IgD-negative memory B cell (primary cell): Measurements from ENCODE around the gene SOCS1. TPM values are rescaled to one million over a fixed set of nuclear protein-coding genes. Genes with fewer than 3 reads are reported as not detected.
A peak's percentile ranks its signal among the peaks of the same experiment; 100 is the strongest.
"Not testable (repeated sequence)": the region's sequence is repeated elsewhere in the genome, so short reads cannot be mapped to it uniquely, and the experiment has no call there.

Experiments
- H3K27ac Mint-ChIP-seq, 3 donors: one replicate each; pipeline ENCODE4 v1.8.0; 2020 to 2022; ENCODE audit warnings: mild to moderate bottlenecking in 3 of 3, mixed read lengths in 3 of 3, moderate library complexity in 1 of 3
- H3K27me3 Mint-ChIP-seq: one replicate; pipeline ENCODE4 v1.8.0; 2021; ENCODE audit warnings: mixed read lengths
- H3K36me3 Mint-ChIP-seq: one replicate; pipeline ENCODE4 v1.8.0; 2020; ENCODE audit warnings: mild to moderate bottlenecking, mixed read lengths
- H3K4me1 Mint-ChIP-seq, 3 donors: one replicate each; pipeline ENCODE4 v1.8.0; 2020 to 2022; ENCODE audit warnings: mixed read lengths in 3 of 3, mild to moderate bottlenecking in 1 of 3
- H3K4me3 Mint-ChIP-seq, 4 donors: one replicate each; pipeline ENCODE4 v1.8.0; 2020 to 2022; ENCODE audit warnings: mild to moderate bottlenecking in 4 of 4, mixed read lengths in 4 of 4, moderate library complexity in 3 of 4
- H3K9me3 Mint-ChIP-seq, 3 donors: one replicate each; pipeline ENCODE4 v1.8.0; 2020 to 2021; ENCODE audit warnings: mixed read lengths in 3 of 3, mild to moderate bottlenecking in 1 of 3
- polyA plus RNA-seq: library from polyadenylated mRNA; unstranded; fragments of 300-500 nt; fragmentation: Illumina TruSeq; gene quantifications from one replicate; pipeline ENCODE4 v1.2.3, GENCODE V29; 2021

Gene SOCS1
- polyA plus RNA-seq, 1 donor from 2014 or later: 39.1 TPM

GRCh38 chr16:11292076-11292748 is 36.2 kb upstream of the SOCS1 start:
- Mint-ChIP-seq H3K27ac (no peak overlapping the region), H3K9me3 (no peaks in the 10 kb centered on the region), H3K4me1 (peaks cover 15 to 20% (median 18%) of the 10 kb centered on the region in 3 donors), H3K4me3 (peak overlapping the region in 1 of 4 donors; percentile 68), H3K36me3 (no peaks in the 10 kb centered on the region), H3K27me3 (peaks cover 20% of the 10 kb centered on the region)

GRCh38 chr16:11291091-11291703 is 35.2 kb upstream of the SOCS1 start:
- Mint-ChIP-seq H3K27ac (no peak overlapping the region), H3K36me3 (no peaks in the 10 kb centered on the region), H3K27me3 (peaks cover 20% of the 10 kb centered on the region), H3K9me3 (no peaks in the 10 kb centered on the region), H3K4me3 (no peak overlapping the region), H3K4me1 (peaks cover 10 to 17% (median 13%) of the 10 kb centered on the region in 3 donors)

- Mint-ChIP-seq H3K36me3 (no peaks in the 10 kb centered on the region), H3K9me3 (no peaks in the 10 kb centered on the region), H3K4me1 (peaks cover 13 to 22% (median 18%) of the 10 kb centered on the region in 3 donors), H3K27ac (no peak overlapping the region), H3K27me3 (peaks cover 20% of the 10 kb centered on the region), H3K4me3 (no peak overlapping the region)
Measured at GRCh38 chr16:11290102-11290893, 34.3 kb upstream of the SOCS1 start.

- not testable (repeated sequence) for H3K27ac Mint-ChIP-seq, H3K9me3 Mint-ChIP-seq, H3K36me3 Mint-ChIP-seq
- H3K4me3 Mint-ChIP-seq: peak overlapping the region in 1 of 4 donors; percentile 42
- H3K27me3 Mint-ChIP-seq: peaks cover 16% of the 10 kb centered on the region
- peaks cover 7 to 17% (median 15%) of the 10 kb centered on the region in 3 donors for H3K4me1 Mint-ChIP-seq
Measured at GRCh38 chr16:11289696-11290095, 33.7 kb upstream of the SOCS1 start.

GRCh38 chr16:11289202-11289601 is 33.2 kb upstream of the SOCS1 start:
- peak overlapping the region in 1 of 4 donors; percentile 42 for H3K4me3 Mint-ChIP-seq
- peaks cover 6 to 17% (median 15%) of the 10 kb centered on the region in 3 donors for H3K4me1 Mint-ChIP-seq
- no peaks in the 10 kb centered on the region for H3K36me3 Mint-ChIP-seq
- no peaks in the 10 kb centered on the region for H3K9me3 Mint-ChIP-seq
- H3K27ac Mint-ChIP-seq: no peak overlapping the region
- H3K27me3 Mint-ChIP-seq: peaks cover 14% of the 10 kb centered on the region

GRCh38 chr16:11285842-11286241 is 29.8 kb upstream of the SOCS1 start:
- Mint-ChIP-seq H3K27ac (no peak overlapping the region), H3K36me3 (peaks cover 1% of the 10 kb centered on the region), H3K27me3 (no peaks in the 10 kb centered on the region), H3K4me1 (peaks cover 9 to 16% (median 15%) of the 10 kb centered on the region in 3 donors), H3K4me3 (no peak overlapping the region), H3K9me3 (no peaks in the 10 kb centered on the region)

- Mint-ChIP-seq H3K27me3 (peaks cover 3% of the 10 kb centered on the region), H3K27ac (peak overlapping the region in 1 of 3 donors; percentile 88), H3K4me1 (peaks cover 18 to 25% (median 20%) of the 10 kb centered on the region in 3 donors), H3K4me3 (no peak overlapping the region), H3K9me3 (no peaks in the 10 kb centered on the region), H3K36me3 (peaks cover 1% of the 10 kb centered on the region)
Measured at GRCh38 chr16:11283820-11284248, 27.8 kb upstream of the SOCS1 start.

- Mint-ChIP-seq H3K4me1 (peaks cover 14 to 17% (median 15%) of the 10 kb centered on the region in 3 donors), H3K27ac (peak within 1 kb of the TSS in 1 of 3 donors; percentile 47), H3K9me3 (no peaks in the 10 kb centered on the region), H3K4me3 (peak within 1 kb of the TSS in 1 of 4 donors; percentile 41), H3K36me3 (peaks cover 1% of the 10 kb centered on the region), H3K27me3 (peaks cover 5% of the 10 kb centered on the region)
Measured at GRCh38 chr16:11280616-11281522, 24.9 kb upstream of the SOCS1 start, which contains the start of gene PRM1. Gene PRM1 (minus strand): TSS chr16:11281330. CDS start chr16:11281238, 92 bp downstream.

GRCh38 chr16:11278681-11279628 is 23.0 kb upstream of the SOCS1 start:
- peaks cover 5% of the 10 kb centered on the region for H3K27me3 Mint-ChIP-seq
- no peak overlapping the region for H3K4me3 Mint-ChIP-seq
- H3K27ac Mint-ChIP-seq: peak overlapping the region in 2 of 3 donors; percentile 76 to 77
- peaks cover 1% of the 10 kb centered on the region for H3K36me3 Mint-ChIP-seq
- no peaks in the 10 kb centered on the region for H3K9me3 Mint-ChIP-seq
- peaks cover 9 to 14% (median 14%) of the 10 kb centered on the region in 3 donors for H3K4me1 Mint-ChIP-seq

- Mint-ChIP-seq H3K4me3 (peak overlapping the region in 2 of 4 donors; percentile 4 to 47), H3K36me3 (peaks cover 1% of the 10 kb centered on the region), H3K27ac (no peak overlapping the region), H3K9me3 (no peaks in the 10 kb centered on the region), H3K27me3 (peaks cover 5% of the 10 kb centered on the region), H3K4me1 (peaks cover 9 to 14% (median 11%) of the 10 kb centered on the region in 3 donors)
Measured at GRCh38 chr16:11277607-11278337, 21.8 kb upstream of the SOCS1 start.

- Mint-ChIP-seq H3K9me3 (no peaks in the 10 kb centered on the region), H3K4me3 (peak overlapping the region in 1 of 4 donors; percentile 4), H3K36me3 (no peaks in the 10 kb centered on the region), H3K27me3 (peaks cover 7% of the 10 kb centered on the region), H3K4me1 (peaks cover 9 to 11% (median 11%) of the 10 kb centered on the region in 3 donors), H3K27ac (peak overlapping the region in 1 of 3 donors; percentile 53)
Measured at GRCh38 chr16:11276896-11277593, 21.0 kb upstream of the SOCS1 start.

- Mint-ChIP-seq H3K36me3 (no peaks in the 10 kb centered on the region), H3K27me3 (peaks cover 7% of the 10 kb centered on the region), H3K4me1 (peaks cover 9 to 11% (median 10%) of the 10 kb centered on the region in 3 donors), H3K4me3 (peak within 1 kb of the TSS in 1 of 4 donors; percentile 32), H3K27ac (peak within 1 kb of the TSS in 1 of 3 donors; percentile 53), H3K9me3 (no peaks in the 10 kb centered on the region)
Measured at GRCh38 chr16:11276143-11276895, 20.3 kb upstream of the SOCS1 start, which contains the start of gene PRM2. Gene PRM2 (minus strand): TSS chr16:11276480. CDS start chr16:11276370, 110 bp downstream.
